ENCODE data around the gene PARS2. TPM values are rescaled to one million over a fixed set of nuclear protein-coding genes. Genes with fewer than 3 reads are reported as not detected.

The PARS2 gene
- total RNA-seq, 6 donors from 2014 or later, result 1.0 to 4.8 (median 3.9) TPM

GRCh38 chr1:54774820-54775498 is 10.6 kb upstream of the PARS2 start:
- Histone ChIP-seq H3K9me3 (no peaks in the 10 kb centered on the region), H3K36me3 (no peaks in the 10 kb centered on the region), H3K4me3 (no peak overlapping the region), H3K4me1 (no peaks in the 10 kb centered on the region), H3K27ac (no peak overlapping the region), H3K27me3 (no peaks in the 10 kb centered on the region)
- WGBS, 2 donors, result 74 to 78% methylated on average over 7 to 15 of the region's 15 CpGs
- ATAC-seq (ENCODE audit: low FRiP score in 2 of 2), result no peak
- DNase-seq, result no peak
- TF ChIP-seq POLR2AphosphoS5 (IDR thresholded peaks at IDR 0.05), result no peak
- TF ChIP-seq POLR2A (IDR thresholded peaks at IDR 0.05), result no peak

- Histone ChIP-seq H3K27me3 (no peaks in the 10 kb centered on the region), H3K9me3 (no peaks in the 10 kb centered on the region), H3K4me3 (no peak overlapping the region), H3K27ac (no peak overlapping the region), H3K36me3 (no peaks in the 10 kb centered on the region), H3K4me1 (no peaks in the 10 kb centered on the region)
- WGBS, 2 donors, result 93 to 97% methylated on average over 2 of the region's 2 CpGs
- DNase-seq, result no peak
- TF ChIP-seq EP300 (IDR thresholded peaks at IDR 0.05) (no peak), POLR2A (IDR thresholded peaks at IDR 0.05) (no peak), CTCF (IDR thresholded peaks at IDR 0.05) (no peak), POLR2AphosphoS5 (IDR thresholded peaks at IDR 0.05) (no peak)
- no peak for ATAC-seq (ENCODE audit: low FRiP score in 2 of 2)
Measured at GRCh38 chr1:54772951-54773350, 8.6 kb upstream of the PARS2 start.

GRCh38 chr1:54768093-54768492 is 3.8 kb upstream of the PARS2 start:
- ATAC-seq (ENCODE audit: low FRiP score in 2 of 2) (no peak), DNase-seq (no peak)
- H3K27ac ChIP-seq, result no peak overlapping the region
- no peaks in the 10 kb centered on the region for H3K9me3 ChIP-seq
- H3K4me3 ChIP-seq, result no peak overlapping the region
- no peak for TF ChIP-seq POLR2A (IDR thresholded peaks at IDR 0.05)
- no peak for TF ChIP-seq CTCF (IDR thresholded peaks at IDR 0.05)
- TF ChIP-seq EP300 (IDR thresholded peaks at IDR 0.05), result no peak
- no peak for TF ChIP-seq POLR2AphosphoS5 (IDR thresholded peaks at IDR 0.05)
- whole genome bisulfite sequencing, 2 donors, result 86 to 87% methylated on average over 5 of the region's 5 CpGs
- no peaks in the 10 kb centered on the region for H3K36me3 ChIP-seq
- H3K4me1 ChIP-seq, result peaks cover 0 to 13% (median 13%) of the 10 kb centered on the region in 4 donors
- no peaks in the 10 kb centered on the region for H3K27me3 ChIP-seq

GRCh38 chr1:54767526-54767925 is 3.2 kb upstream of the PARS2 start:
- 52 to 56% methylated on average over 6 of the region's 6 CpGs for WGBS, 2 donors
- TF ChIP-seq EP300 (IDR thresholded peaks at IDR 0.05), result no peak
- TF ChIP-seq POLR2AphosphoS5 (IDR thresholded peaks at IDR 0.05), result no peak
- no peak for TF ChIP-seq CTCF (IDR thresholded peaks at IDR 0.05)
- TF ChIP-seq POLR2A (IDR thresholded peaks at IDR 0.05), result no peak
- no peak for ATAC-seq (ENCODE audit: low FRiP score in 2 of 2)
- no peak for DNase-seq
- H3K27me3 ChIP-seq, result no peaks in the 10 kb centered on the region
- H3K27ac ChIP-seq, result no peak overlapping the region
- H3K4me3 ChIP-seq, result no peak overlapping the region
- H3K4me1 ChIP-seq, result peaks cover 0 to 14% (median 13%) of the 10 kb centered on the region in 4 donors
- H3K9me3 ChIP-seq, result no peaks in the 10 kb centered on the region
- no peaks in the 10 kb centered on the region for H3K36me3 ChIP-seq

- H3K27me3 ChIP-seq, result no peaks in the 10 kb centered on the region
- H3K36me3 ChIP-seq, result no peaks in the 10 kb centered on the region
- H3K4me3 ChIP-seq, result no peak overlapping the region
- TF ChIP-seq EP300 (IDR thresholded peaks at IDR 0.05) (no peak), CTCF (IDR thresholded peaks at IDR 0.05) (no peak), POLR2A (IDR thresholded peaks at IDR 0.05) (no peak), POLR2AphosphoS5 (IDR thresholded peaks at IDR 0.05) (no peak)
- 45 to 50% methylated on average over 4 of the region's 4 CpGs for WGBS, 2 donors
- no peak for ATAC-seq (ENCODE audit: low FRiP score in 2 of 2)
- DNase-seq, result no peak
- H3K4me1 ChIP-seq, result peaks cover 0 to 14% (median 13%) of the 10 kb centered on the region in 4 donors
- no peak overlapping the region for H3K27ac ChIP-seq
- H3K9me3 ChIP-seq, result no peaks in the 10 kb centered on the region
Measured at GRCh38 chr1:54766726-54767125, 2.4 kb upstream of the PARS2 start.

Measured in upper lobe of left lung (tissue), 6 donors.